Esophagus squamous epithelium (tissue), 5 donors: ENCODE measurements around the gene RASL10B. TPM values are rescaled to one million over a fixed set of nuclear protein-coding genes. Genes with fewer than 3 reads are reported as not detected.

Experiments used
- DNase-seq: peaks from one replicate; lab custom pipeline; 2025; lab: John Stamatoyannopoulos, UW
- H3K27ac ChIP-seq, 4 donors: fragments of 200-600 bp; sonication (generic); one replicate each; pipeline ENCODE4 v1.5.1; 2016 to 2019; ENCODE audit warnings: mild to moderate bottlenecking in 1 of 4
- H3K27me3 ChIP-seq, 4 donors: fragments of 200-600 bp; sonication (generic); 1 replicate in 3 of 4; 2 replicates in 1 of 4; pipeline versions ENCODE4 v1.5.1 to v1.6.0; 2017 to 2021; ENCODE audit warnings: antibody characterized with exemption in 1 of 4
- H3K36me3 ChIP-seq, 3 donors: fragments of 200-600 bp; sonication (generic); one replicate each; pipeline ENCODE4 v1.5.1; 2016 to 2019
- H3K4me1 ChIP-seq, 3 donors: fragments of 200-600 bp; sonication (generic); one replicate each; pipeline ENCODE4 v1.5.1; 2017 to 2019
- H3K4me3 ChIP-seq, 4 donors: fragments of 200-600 bp; sonication (generic); 1 replicate in 3 of 4; 2 replicates in 1 of 4; pipeline ENCODE4 v1.5.1; 2016 to 2019; ENCODE audit warnings: mild to moderate bottlenecking in 2 of 4, moderate library complexity in 1 of 4
- H3K9me3 ChIP-seq, 3 donors: fragments of 200-600 bp; sonication (generic); one replicate each; pipeline ENCODE4 v1.5.1; 2016 to 2019
- POLR2A ChIP-seq, 4 donors: fragments of 450-650 bp; IDR thresholded peaks; one replicate each; pipeline ENCODE4 v1.6.1; 2017; ENCODE audit warnings: antibody characterized with exemption in 4 of 4, mild to moderate bottlenecking in 4 of 4, moderate library complexity in 3 of 4
- WGBS, 2 donors: methylation state at CpG; one replicate each; pipeline ENCODE4 v1.1.5; 2018; 5-methylcytosine and 5-hydroxymethylcytosine counted together
- intact Hi-C: fragments of 100-400 bp; cut with DNase I; formaldehyde crosslinking; loops from one replicate; pipeline ENCODE4 v1.15.0; 2022
- total RNA-seq, 4 donors: library from RNA; depleted of rRNA; stranded (reverse); fragments of >200 nt; gene quantifications; one replicate each; pipeline ENCODE4 v1.1.0, GENCODE V29; 2016
- TF ChIP-seq, protein P1 (sequence below), 6 experiments: fragments of 450-650 bp in 4 of 6; fragments of 200-600 bp in 2 of 6; sonication (generic) in 2 of 6; IDR thresholded peaks; one replicate each; pipeline ENCODE4 v1.5.1; 2016 to 2019; ENCODE audit warnings: antibody characterized with exemption in 6 of 6, mild to moderate bottlenecking in 4 of 6, moderate library complexity in 4 of 6
- donor health status: DM: yes; HTN: yes; CAD: no.

Gene RASL10B
- total RNA-seq, 4 donors from 2014 or later, result 0.34 to 1.5 (median 0.89) TPM

DNA sequence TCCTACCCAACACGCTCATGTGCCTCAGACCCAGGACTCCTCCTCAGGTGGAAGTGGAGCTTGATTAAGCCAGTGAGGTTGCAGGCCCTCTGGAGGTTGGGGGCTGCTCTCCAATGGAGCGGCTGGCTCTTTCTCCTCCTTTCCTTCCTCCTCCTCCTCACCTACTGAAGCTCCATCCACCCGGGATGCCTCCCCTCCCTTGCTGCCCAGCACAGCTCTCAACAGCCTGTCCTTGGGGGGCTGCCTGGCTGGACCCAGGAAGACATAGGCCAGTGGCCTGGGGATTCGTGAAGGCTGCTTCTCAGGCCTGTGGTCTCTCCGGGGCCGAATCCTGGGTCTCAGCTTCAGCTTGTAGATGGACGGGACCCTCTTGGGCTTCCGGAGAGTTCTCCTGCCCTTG is 13.4 kb downstream of the RASL10B start:
- peaks cover 14 to 33% (median 20%) of the 10 kb centered on the region in 3 donors for H3K4me1 ChIP-seq
- H3K4me3 ChIP-seq, result no peak overlapping the region
- 57 to 65% methylated on average over 3 to 7 of the region's 8 CpGs for WGBS, 2 donors
- intact Hi-C loops, result loop anchor here (5.0 kb wide), 1 partner anchor 133 kb away; no protein-coding TSS in a partner anchor
- TF ChIP-seq POLR2A (IDR thresholded peaks at IDR 0.05), result no peak
- TF ChIP-seq, protein P1, sequence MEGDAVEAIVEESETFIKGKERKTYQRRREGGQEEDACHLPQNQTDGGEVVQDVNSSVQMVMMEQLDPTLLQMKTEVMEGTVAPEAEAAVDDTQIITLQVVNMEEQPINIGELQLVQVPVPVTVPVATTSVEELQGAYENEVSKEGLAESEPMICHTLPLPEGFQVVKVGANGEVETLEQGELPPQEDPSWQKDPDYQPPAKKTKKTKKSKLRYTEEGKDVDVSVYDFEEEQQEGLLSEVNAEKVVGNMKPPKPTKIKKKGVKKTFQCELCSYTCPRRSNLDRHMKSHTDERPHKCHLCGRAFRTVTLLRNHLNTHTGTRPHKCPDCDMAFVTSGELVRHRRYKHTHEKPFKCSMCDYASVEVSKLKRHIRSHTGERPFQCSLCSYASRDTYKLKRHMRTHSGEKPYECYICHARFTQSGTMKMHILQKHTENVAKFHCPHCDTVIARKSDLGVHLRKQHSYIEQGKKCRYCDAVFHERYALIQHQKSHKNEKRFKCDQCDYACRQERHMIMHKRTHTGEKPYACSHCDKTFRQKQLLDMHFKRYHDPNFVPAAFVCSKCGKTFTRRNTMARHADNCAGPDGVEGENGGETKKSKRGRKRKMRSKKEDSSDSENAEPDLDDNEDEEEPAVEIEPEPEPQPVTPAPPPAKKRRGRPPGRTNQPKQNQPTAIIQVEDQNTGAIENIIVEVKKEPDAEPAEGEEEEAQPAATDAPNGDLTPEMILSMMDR (IDR thresholded peaks at IDR 0.05), result no peak
- DNase-seq, result no peak
- H3K36me3 ChIP-seq, result no peaks in the 10 kb centered on the region
- peaks cover 0 to 100% (median 7%) of the 10 kb centered on the region in 4 donors for H3K27me3 ChIP-seq
- H3K9me3 ChIP-seq, result no peaks in the 10 kb centered on the region
- no peak overlapping the region for H3K27ac ChIP-seq

DNA sequence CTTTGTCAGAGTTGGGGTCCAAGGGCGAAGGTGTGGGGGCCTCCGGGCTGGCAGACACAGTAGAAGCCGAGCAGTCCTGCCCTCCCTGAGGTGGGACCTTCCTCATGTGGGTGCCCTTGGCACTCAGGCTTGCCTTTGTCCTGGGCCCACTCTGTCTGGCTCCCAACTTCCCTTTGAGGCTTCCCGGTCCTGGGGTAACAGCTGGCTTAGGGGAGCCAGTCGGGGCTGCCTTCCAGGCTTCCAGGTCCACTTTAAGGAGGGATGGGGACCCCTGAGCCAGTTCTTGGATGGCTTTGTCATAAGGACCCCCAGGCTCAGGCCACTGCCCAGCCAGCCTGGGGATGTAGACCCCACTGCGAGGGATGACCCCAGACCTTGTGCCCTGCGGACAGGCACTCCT is 13.8 kb downstream of the RASL10B start:
- Histone ChIP-seq H3K36me3 (no peaks in the 10 kb centered on the region), H3K4me3 (no peak overlapping the region), H3K4me1 (peaks cover 14 to 38% (median 24%) of the 10 kb centered on the region in 3 donors), H3K27ac (no peak overlapping the region), H3K27me3 (peaks cover 0 to 100% (median 7%) of the 10 kb centered on the region in 4 donors), H3K9me3 (no peaks in the 10 kb centered on the region)
- 82 to 100% methylated on average over 1 to 5 of the region's 7 CpGs for WGBS, 2 donors
- TF ChIP-seq, protein P1 (IDR thresholded peaks at IDR 0.05), result no peak
- TF ChIP-seq POLR2A (IDR thresholded peaks at IDR 0.05), result no peak
- intact Hi-C loops, result loop anchor here (5.0 kb wide), 1 partner anchor 133 kb away; no protein-coding TSS in a partner anchor
- no peak for DNase-seq

DNA sequence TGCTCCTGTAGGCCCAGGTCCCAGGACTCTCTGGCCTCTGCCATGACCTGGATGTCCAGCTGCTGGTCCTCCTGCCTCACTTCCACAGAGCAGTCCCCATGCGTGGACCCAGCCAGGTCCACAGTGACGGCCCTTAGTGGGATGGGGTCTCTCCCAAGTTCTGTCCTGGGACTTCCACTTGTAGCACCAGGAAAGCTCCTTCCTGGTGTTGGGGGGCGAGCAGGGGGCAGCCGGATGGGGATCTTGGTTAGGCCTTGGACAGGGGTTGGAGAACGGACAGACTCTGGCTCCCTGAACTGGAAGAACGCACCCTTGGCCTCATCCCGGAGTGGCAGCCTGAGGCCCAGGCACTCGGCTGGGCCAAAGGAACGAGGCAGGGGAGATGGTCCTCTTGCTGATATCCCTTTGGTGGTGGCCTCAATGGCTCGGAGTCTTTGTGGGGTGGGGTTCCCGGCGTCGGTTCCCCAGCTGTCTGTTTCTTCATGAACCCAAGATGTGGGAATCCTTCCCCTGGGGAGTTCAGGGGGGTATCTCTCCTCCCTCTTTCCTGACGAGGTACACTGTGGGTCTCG is 14.4 kb downstream of the RASL10B start:
- 72% methylated on average over 5 of the region's 15 CpGs; no CpG with 5 or more reads in 1 of the 2 donors for WGBS, 2 donors
- TF ChIP-seq, protein P1 (IDR thresholded peaks at IDR 0.05), result no peak
- TF ChIP-seq POLR2A (IDR thresholded peaks at IDR 0.05), result no peak
- no peak for DNase-seq
- Histone ChIP-seq H3K36me3 (no peaks in the 10 kb centered on the region), H3K4me3 (no peak overlapping the region), H3K4me1 (peaks cover 14 to 42% (median 26%) of the 10 kb centered on the region in 3 donors), H3K9me3 (no peaks in the 10 kb centered on the region), H3K27ac (no peak overlapping the region), H3K27me3 (peaks cover 0 to 100% (median 7%) of the 10 kb centered on the region in 4 donors)
- intact Hi-C loops, result loop anchor here (5.0 kb wide), 1 partner anchor 134 kb away; no protein-coding TSS in a partner anchor

DNA sequence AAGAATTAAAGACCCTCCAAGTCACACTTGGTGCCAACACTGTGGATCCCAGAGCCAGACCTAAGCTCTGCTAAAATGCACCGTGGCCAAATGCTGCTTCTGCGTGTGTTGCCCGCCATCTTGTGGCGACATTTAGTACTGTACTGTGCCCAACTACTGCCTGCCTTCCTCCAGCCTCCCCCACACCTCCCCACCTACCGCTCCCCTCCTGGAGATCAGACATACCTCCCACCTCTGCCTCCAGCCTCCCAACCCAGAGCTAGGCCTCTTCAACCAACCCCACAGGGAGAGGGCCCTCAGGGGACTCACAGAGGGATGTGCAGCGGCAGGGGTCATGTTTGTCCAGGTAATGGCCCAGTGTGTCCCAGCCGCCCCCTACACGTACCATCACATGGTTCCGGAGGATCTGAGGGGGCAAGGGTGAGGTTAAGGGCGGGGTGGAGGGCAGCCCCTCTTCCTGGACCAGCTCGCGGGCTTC is 16.1 kb downstream of the RASL10B start:
- Histone ChIP-seq H3K27me3 (peaks cover 0 to 99% (median 7%) of the 10 kb centered on the region in 4 donors), H3K4me3 (no peak overlapping the region), H3K36me3 (no peaks in the 10 kb centered on the region), H3K4me1 (peaks cover 10 to 44% (median 19%) of the 10 kb centered on the region in 3 donors), H3K9me3 (no peaks in the 10 kb centered on the region), H3K27ac (no peak overlapping the region)
- intact Hi-C loops, result loop anchor here (5.0 kb wide), 1 partner anchor 135 kb away; no protein-coding TSS in a partner anchor
- WGBS, 2 donors, result 0 to 19% methylated on average over 1 to 11 of the region's 12 CpGs
- no peak for TF ChIP-seq POLR2A (IDR thresholded peaks at IDR 0.05)
- TF ChIP-seq, protein P1 (IDR thresholded peaks at IDR 0.05), result peak; percentile 84 to 94 (median 92)
- no peak for DNase-seq

DNA sequence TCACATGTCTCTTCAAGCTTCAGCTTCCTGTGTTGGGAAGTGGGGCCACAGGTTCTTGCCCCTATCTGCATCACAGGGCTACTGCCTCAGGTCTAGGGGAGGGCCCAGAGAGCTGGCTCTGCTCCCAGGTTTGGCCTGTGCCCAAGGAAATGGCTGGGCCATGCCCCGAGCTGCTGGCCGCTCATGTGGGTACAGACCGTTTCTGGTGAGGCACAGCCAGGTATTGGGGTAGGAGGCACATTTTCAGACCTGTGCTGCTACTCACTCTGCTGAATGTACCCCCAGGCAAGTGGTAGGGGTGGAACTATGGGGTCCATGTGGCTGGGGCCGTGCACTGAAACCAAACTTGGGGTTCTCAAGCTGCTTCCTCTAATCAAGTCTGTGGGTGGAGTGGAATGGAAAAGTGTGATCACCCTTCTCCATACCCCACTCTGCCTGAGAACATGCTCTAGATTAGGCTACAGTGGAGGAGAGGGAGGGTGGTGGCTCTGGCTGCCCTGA is 17.0 kb downstream of the RASL10B start:
- intact Hi-C loops, result loop anchor here (5.0 kb wide), 1 partner anchor 136 kb away; no protein-coding TSS in a partner anchor
- H3K4me3 ChIP-seq, result no peak overlapping the region
- H3K27ac ChIP-seq, result no peak overlapping the region
- H3K4me1 ChIP-seq, result peaks cover 17 to 50% (median 19%) of the 10 kb centered on the region in 3 donors
- 0 to 31% methylated on average over 1 to 2 of the region's 4 CpGs for WGBS, 2 donors
- H3K9me3 ChIP-seq, result no peaks in the 10 kb centered on the region
- H3K36me3 ChIP-seq, result no peaks in the 10 kb centered on the region
- H3K27me3 ChIP-seq, result peaks cover 0 to 99% (median 3%) of the 10 kb centered on the region in 4 donors
- DNase-seq, result no peak
- no peak for TF ChIP-seq POLR2A (IDR thresholded peaks at IDR 0.05)
- TF ChIP-seq, protein P1 (IDR thresholded peaks at IDR 0.05), result no peak
